Neural progenitor cell (in vitro differentiated cells): ENCODE measurements around the gene SUGCT.

Source experiments
- EZH2 ChIP-seq: fragments of 200-600 bp; sonication (generic); IDR thresholded peaks from 2 replicates; pipeline ENCODE4 v1.6.1; 2017; ENCODE audit warnings: antibody characterized with exemption, mild to moderate bottlenecking, moderate library complexity
- EZH2phosphoT487 ChIP-seq: fragments of 200-600 bp; sonication (generic); IDR thresholded peaks from 2 replicates; pipeline ENCODE4 v1.6.1; 2017; ENCODE audit warnings: antibody characterized with exemption
- TF ChIP-seq, protein P1 (sequence below): fragments of 200-600 bp; sonication (generic); IDR thresholded peaks from 2 replicates; pipeline ENCODE4 v1.5.1; 2017; ENCODE audit warnings: antibody characterized with exemption, mild to moderate bottlenecking

DNA sequence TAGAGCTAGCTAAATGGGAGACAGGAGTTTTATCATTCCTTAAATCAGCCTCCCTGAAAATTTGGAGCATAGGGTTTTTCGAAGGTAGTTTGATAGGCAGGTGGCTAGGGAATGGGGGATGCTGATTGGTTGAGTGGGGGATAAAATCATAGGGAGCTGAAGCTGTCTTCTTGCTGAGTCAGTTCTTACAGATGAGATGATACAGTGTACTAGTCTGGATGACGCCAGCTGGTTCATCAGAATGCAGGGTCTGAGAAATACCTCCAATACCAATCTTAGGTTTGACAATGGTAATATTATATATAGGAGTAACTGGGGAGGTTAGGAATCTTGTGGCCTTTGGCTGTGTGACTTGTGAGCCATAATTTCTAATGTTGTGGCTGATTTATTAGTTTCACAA is 271.2 kb downstream of the SUGCT start:
- TF ChIP-seq EZH2 (no peak), EZH2phosphoT487 (no peak)
- TF ChIP-seq, protein P1, sequence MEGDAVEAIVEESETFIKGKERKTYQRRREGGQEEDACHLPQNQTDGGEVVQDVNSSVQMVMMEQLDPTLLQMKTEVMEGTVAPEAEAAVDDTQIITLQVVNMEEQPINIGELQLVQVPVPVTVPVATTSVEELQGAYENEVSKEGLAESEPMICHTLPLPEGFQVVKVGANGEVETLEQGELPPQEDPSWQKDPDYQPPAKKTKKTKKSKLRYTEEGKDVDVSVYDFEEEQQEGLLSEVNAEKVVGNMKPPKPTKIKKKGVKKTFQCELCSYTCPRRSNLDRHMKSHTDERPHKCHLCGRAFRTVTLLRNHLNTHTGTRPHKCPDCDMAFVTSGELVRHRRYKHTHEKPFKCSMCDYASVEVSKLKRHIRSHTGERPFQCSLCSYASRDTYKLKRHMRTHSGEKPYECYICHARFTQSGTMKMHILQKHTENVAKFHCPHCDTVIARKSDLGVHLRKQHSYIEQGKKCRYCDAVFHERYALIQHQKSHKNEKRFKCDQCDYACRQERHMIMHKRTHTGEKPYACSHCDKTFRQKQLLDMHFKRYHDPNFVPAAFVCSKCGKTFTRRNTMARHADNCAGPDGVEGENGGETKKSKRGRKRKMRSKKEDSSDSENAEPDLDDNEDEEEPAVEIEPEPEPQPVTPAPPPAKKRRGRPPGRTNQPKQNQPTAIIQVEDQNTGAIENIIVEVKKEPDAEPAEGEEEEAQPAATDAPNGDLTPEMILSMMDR, result no peak
